Nephron progenitor cell (in vitro differentiated cells): Measurements from ENCODE around the gene MRM1.

Source experiments
- DNase-seq: peaks from one replicate; pipeline ENCODE4 v3.0.0; 2021
- H3K27ac Mint-ChIP-seq: 2 replicates; pipeline ENCODE4 v1.8.0; 2021; ENCODE audit warnings: mild to moderate bottlenecking, moderate library complexity, mixed read lengths
- H3K27me3 Mint-ChIP-seq: 2 replicates; pipeline ENCODE4 v1.8.0; 2021; ENCODE audit warnings: mild to moderate bottlenecking, low read depth, mixed read lengths; ENCODE audit not compliant: poor library complexity
- H3K36me3 Mint-ChIP-seq: 2 replicates; pipeline ENCODE4 v1.8.0; 2021; ENCODE audit warnings: low read depth, mixed read lengths
- H3K4me1 Mint-ChIP-seq: 2 replicates; pipeline ENCODE4 v1.8.0; 2021; ENCODE audit warnings: mixed read lengths
- H3K4me3 Mint-ChIP-seq: 2 replicates; pipeline ENCODE4 v1.8.0; 2021; ENCODE audit warnings: mild to moderate bottlenecking, moderate library complexity, mixed read lengths
- H3K9me3 Mint-ChIP-seq: 2 replicates; pipeline ENCODE4 v1.8.0; 2021; ENCODE audit warnings: mild to moderate bottlenecking, moderate library complexity, mixed read lengths
- TF ChIP-seq, protein P1 (sequence below): fragments of 200-600 bp; sonication (generic); IDR thresholded peaks from 2 replicates; pipeline ENCODE4 v1.5.0; 2021; ENCODE audit warnings: antibody characterized with exemption

Gene MRM1

DNA sequence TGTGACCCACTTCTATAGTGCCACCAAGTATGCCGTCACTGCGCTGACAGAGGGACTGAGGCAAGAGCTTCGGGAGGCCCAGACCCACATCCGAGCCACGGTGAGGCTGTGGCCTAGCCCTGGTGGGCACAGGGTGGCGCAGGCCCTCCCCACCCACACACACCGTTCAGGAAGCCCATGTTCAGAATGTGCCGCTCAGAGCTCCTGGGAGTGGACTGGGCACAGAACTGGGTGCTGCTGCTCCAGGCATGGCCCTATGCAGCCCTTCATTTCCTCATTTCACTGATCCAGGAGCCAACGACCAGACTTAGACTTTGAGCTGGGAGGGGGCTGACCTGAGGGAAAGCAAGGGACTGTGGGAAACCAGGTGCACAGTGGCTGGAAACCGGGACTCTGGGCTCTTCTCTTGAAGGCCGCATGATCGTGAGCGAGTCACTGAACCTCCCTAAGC is 2.4 kb upstream of the MRM1 start:
- Mint-ChIP-seq H3K36me3 (peaks cover 4% of the 10 kb centered on the region), H3K9me3 (no peaks in the 10 kb centered on the region), H3K27me3 (peaks cover 3% of the 10 kb centered on the region), H3K27ac (no peak overlapping the region), H3K4me3 (no peak overlapping the region), H3K4me1 (peaks cover 44% of the 10 kb centered on the region)
- no peak for DNase-seq
- TF ChIP-seq, protein P1, sequence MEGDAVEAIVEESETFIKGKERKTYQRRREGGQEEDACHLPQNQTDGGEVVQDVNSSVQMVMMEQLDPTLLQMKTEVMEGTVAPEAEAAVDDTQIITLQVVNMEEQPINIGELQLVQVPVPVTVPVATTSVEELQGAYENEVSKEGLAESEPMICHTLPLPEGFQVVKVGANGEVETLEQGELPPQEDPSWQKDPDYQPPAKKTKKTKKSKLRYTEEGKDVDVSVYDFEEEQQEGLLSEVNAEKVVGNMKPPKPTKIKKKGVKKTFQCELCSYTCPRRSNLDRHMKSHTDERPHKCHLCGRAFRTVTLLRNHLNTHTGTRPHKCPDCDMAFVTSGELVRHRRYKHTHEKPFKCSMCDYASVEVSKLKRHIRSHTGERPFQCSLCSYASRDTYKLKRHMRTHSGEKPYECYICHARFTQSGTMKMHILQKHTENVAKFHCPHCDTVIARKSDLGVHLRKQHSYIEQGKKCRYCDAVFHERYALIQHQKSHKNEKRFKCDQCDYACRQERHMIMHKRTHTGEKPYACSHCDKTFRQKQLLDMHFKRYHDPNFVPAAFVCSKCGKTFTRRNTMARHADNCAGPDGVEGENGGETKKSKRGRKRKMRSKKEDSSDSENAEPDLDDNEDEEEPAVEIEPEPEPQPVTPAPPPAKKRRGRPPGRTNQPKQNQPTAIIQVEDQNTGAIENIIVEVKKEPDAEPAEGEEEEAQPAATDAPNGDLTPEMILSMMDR, result no peak

DNA sequence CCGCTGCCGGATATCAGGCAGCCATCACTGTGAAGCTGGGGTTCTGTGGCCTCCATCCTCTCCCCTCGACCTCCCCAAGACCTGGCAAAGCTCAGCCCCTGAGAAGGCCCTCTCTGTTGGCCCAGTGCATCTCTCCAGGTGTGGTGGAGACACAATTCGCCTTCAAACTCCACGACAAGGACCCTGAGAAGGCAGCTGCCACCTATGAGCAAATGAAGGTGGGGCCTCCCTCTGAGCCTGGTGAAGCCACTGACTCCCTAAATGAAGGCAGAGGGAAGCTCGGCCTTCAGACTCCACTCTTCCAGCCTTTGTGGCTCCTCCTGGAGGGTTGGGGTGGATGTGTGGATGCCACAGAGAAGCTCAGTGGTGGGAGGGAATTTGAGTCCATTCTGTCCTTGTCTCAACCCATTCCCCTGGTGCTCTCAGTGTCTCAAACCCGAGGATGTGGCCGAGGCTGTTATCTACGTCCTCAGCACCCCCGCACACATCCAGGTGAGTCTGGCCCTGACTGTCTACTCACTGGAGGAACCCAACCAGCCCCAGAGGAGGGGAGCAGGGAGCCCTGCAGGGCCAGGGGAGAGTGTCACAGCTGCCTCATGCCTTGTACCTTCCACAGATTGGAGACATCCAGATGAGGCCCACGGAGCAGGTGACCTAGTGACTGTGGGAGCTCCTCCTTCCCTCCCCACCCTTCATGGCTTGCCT is 1.7 kb upstream of the MRM1 start:
- H3K27me3 Mint-ChIP-seq, result peaks cover 3% of the 10 kb centered on the region
- H3K4me1 Mint-ChIP-seq, result peaks cover 44% of the 10 kb centered on the region
- no peak overlapping the region for H3K27ac Mint-ChIP-seq
- no peak overlapping the region for H3K4me3 Mint-ChIP-seq
- TF ChIP-seq, protein P1, result no peak
- peaks cover 4% of the 10 kb centered on the region for H3K36me3 Mint-ChIP-seq
- H3K9me3 Mint-ChIP-seq, result no peaks in the 10 kb centered on the region
- no peak for DNase-seq

DNA sequence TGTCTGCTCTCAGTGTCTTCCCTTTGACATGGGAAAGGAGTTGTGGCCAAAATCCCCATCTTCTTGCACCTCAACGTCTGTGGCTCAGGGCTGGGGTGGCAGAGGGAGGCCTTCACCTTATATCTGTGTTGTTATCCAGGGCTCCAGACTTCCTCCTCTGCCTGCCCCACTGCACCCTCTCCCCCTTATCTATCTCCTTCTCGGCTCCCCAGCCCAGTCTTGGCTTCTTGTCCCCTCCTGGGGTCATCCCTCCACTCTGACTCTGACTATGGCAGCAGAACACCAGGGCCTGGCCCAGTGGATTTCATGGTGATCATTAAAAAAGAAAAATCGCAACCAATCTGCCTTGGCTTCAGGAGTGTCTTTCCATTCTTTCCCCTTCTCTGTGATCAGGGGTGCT is 918 bp upstream of the MRM1 start:
- TF ChIP-seq, protein P1, result no peak
- no peak for DNase-seq
- H3K36me3 Mint-ChIP-seq, result peaks cover 2% of the 10 kb centered on the region
- peak overlapping the region; percentile 89 for H3K27ac Mint-ChIP-seq
- peaks cover 43% of the 10 kb centered on the region for H3K4me1 Mint-ChIP-seq
- H3K9me3 Mint-ChIP-seq, result no peaks in the 10 kb centered on the region
- H3K4me3 Mint-ChIP-seq, result peak overlapping the region; percentile 88
- peaks cover 3% of the 10 kb centered on the region for H3K27me3 Mint-ChIP-seq

DNA sequence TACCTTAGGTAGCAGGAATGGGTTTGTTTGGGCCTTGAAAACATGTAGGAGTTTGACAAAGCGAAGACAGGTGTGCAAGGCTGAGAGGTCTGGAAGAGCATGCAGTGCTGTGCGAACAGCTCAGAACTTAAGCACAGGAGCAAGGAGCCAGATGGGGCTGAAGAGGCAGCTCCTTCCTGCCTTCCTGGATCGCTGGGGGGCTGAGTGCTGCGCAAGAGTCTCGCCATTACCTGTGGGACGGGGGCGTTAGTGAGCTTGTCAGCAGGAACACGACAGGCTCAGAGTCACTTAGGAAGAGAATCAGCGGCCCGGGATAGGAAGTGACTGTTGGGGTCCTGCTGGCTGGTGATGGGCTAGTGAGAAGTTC is 464 bp upstream of the MRM1 start:
- peaks cover 43% of the 10 kb centered on the region for H3K4me1 Mint-ChIP-seq
- H3K36me3 Mint-ChIP-seq, result peaks cover 5% of the 10 kb centered on the region
- TF ChIP-seq, protein P1, result no peak
- peak overlapping the region; percentile 88 for H3K4me3 Mint-ChIP-seq
- no peak for DNase-seq
- no peaks in the 10 kb centered on the region for H3K9me3 Mint-ChIP-seq
- peaks cover 3% of the 10 kb centered on the region for H3K27me3 Mint-ChIP-seq
- H3K27ac Mint-ChIP-seq, result peak overlapping the region; percentile 89

DNA sequence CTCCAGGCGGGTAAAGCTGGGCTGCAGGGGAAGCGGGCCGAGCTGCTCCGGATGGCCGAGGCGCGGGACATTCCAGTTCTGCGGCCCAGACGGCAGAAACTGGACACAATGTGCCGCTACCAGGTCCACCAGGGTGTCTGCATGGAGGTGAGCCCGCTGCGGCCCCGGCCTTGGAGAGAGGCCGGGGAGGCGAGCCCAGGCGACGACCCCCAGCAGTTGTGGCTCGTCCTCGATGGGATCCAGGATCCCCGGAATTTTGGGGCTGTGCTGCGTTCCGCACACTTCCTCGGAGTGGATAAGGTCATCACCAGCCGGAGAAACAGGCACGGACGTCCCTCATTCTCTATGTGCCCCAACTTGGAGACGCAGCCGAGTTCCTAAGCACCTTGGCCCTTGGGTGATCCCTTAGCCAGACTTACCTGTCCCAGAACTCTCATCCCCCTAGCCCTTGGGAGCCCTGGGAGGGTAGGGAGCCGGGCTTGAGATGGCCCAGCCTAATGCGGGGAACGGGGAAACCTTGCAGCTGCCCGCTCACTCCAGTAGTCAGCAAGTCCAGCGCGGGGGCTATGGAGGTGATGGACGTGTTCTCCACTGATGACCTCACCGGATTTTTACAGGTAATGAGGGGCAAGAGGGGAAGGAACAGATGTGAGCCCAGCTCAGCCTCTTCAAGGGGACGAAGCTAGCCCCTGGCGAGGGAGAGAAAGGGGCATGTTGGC is 806 bp downstream of the MRM1 start:
- Mint-ChIP-seq H3K9me3 (no peaks in the 10 kb centered on the region), H3K36me3 (peaks cover 5% of the 10 kb centered on the region), H3K4me3 (peak overlapping the region; percentile 88), H3K4me1 (peaks cover 45% of the 10 kb centered on the region), H3K27ac (no peak overlapping the region), H3K27me3 (peaks cover 3% of the 10 kb centered on the region)
- no peak for DNase-seq
- TF ChIP-seq, protein P1, result no peak
